ENCODE results near the gene FAM210B. TPM values are rescaled to one million over a fixed set of nuclear protein-coding genes. Genes with fewer than 3 reads are reported as not detected.

FAM210B gene
- total and polyA plus RNA-seq, 9 of the 15 experiments (the other 6 are each of a cell fraction or from before 2014, with no cell fraction given) = 12.1 to 87.3 (median 47.6) TPM

- 0% methylated on average over 7 of the region's 8 CpGs for WGBS (ENCODE audit: insufficient coverage, low coverage, missing lambda C conversion rate)
- Histone ChIP-seq H4K20me1 (replicated peaks; ENCODE audit: control insufficient read depth, insufficient read depth, low read length) (no peaks in the 10 kb centered on the region), H3K36me3 (ENCODE audit: control insufficient read depth, insufficient read depth, low read length) (no peaks in the 10 kb centered on the region), H3K9me3 (replicated peaks; ENCODE audit: control insufficient read depth, insufficient read depth, low read depth, low read length) (no peaks in the 10 kb centered on the region), H2AFZ (ENCODE audit: low read depth, low read length) (no peak overlapping the region), H3K27me3 (ENCODE audit: control insufficient read depth in 2 of 2, insufficient read depth in 2 of 2, low read length in 2 of 2) (peaks cover 4 to 27% of the 10 kb centered on the region in 2 experiments; a peak in 3 of 5 replicates), H3K79me2 (ENCODE audit: control insufficient read depth, insufficient read depth, low read length) (no peaks in the 10 kb centered on the region), H3K4me1 (replicated peaks in 1 of 2; ENCODE audit: control insufficient read depth in 2 of 2, insufficient read depth in 2 of 2, low read length in 2 of 2) (peaks cover 0 to 6% of the 10 kb centered on the region in 2 experiments; a peak in 2 of 5 replicates), H3K9me1 (ENCODE audit: control insufficient read depth, insufficient read depth, low read length) (no peaks in the 10 kb centered on the region), H3K27ac (ENCODE audit: extremely low read depth, low read depth, low read length) (no peak overlapping the region), H3K9ac (ENCODE audit: insufficient read depth in 1 of 2, low read depth in 2 of 2, low read length in 2 of 2) (no peak overlapping the region), H3K4me3 (no peak overlapping the region), H3K4me2 (ENCODE audit: insufficient read depth, low read length) (no peak overlapping the region)
- ATAC-seq (no peak), FAIRE-seq (no peak), DNase-seq (ENCODE audit: extremely low read depth in 1 of 4, low spot score in 3 of 4) (no peak)
- ChIA-PET POLR2A (interaction anchor here (0.6 to 1.0 kb wide), 2 partner anchors 8 to 33 kb away, joined by 3 to 4 read pairs; no protein-coding TSS in a partner anchor), CTCF (ENCODE audit: low intra/inter-chr PET ratio) (no interaction called here)
- BruUV-seq (replicated peaks) = no TSS peak
- in situ Hi-C loops (cut with MboI) = loop anchor here (10.0 kb wide), 2 partner anchors 91 to 1661 kb away; no protein-coding TSS in a partner anchor
- intact Hi-C loops (cut with micrococcal nuclease) = loop anchor here (2.0 to 5.0 kb wide), 2 partner anchors 231 to 1697 kb away; no protein-coding TSS in a partner anchor
- TF ChIP-seq ZNF592 (IDR thresholded peaks at IDR 0.05) (no peak), NCOA2 (IDR thresholded peaks at IDR 0.05; ENCODE audit: partially characterized antibody in 2 of 2) (no peak), KLF16 (IDR thresholded peaks at IDR 0.05) (no peak), U2AF2 (optimal IDR thresholded peaks at IDR 0.05; ENCODE audit: low read depth, low read length) (no peak), AFF4 (CRISPR knock-in tag; IDR thresholded peaks at IDR 0.05) (no peak), TFE3 (CRISPR knock-in tag; IDR thresholded peaks at IDR 0.05) (no peak), GTF2E2 (tag; IDR thresholded peaks at IDR 0.05) (no peak), NFRKB (IDR thresholded peaks at IDR 0.05; ENCODE audit: low read depth) (no peak), HOMEZ (CRISPR knock-in tag; IDR thresholded peaks at IDR 0.05) (no peak), ZNF24 (IDR thresholded peaks at IDR 0.05) (no peak), NCOR1 (IDR thresholded peaks at IDR 0.05) (no peak)
Observed at GRCh38 chr20:56345911-56346310, 12.9 kb upstream of the FAM210B start.
